Measurements from ENCODE around the gene TMEM272. TPM values are rescaled to one million over a fixed set of nuclear protein-coding genes. Genes with fewer than 3 reads are reported as not detected.

The TMEM272 gene
- total RNA-seq, 3 donors from 2014 or later = under 0.01 to 0.16 TPM; not detected in 1

- DNase-seq (ENCODE audit: low spot score in 2 of 2) = no peak
- TF ChIP-seq POLR2A (IDR thresholded peaks at IDR 0.05) = no peak
- intact Hi-C loops (cut with DNase I; ENCODE audit: low total_unique reads) = no loop called here
Measured at GRCh38 chr13:51818276-51818675, 26.7 kb downstream of the TMEM272 start.

GRCh38 chr13:51817717-51818116, 27.3 kb downstream of the TMEM272 start:
- intact Hi-C loops (cut with DNase I; ENCODE audit: low total_unique reads) = no loop called here
- TF ChIP-seq POLR2AphosphoS5 (IDR thresholded peaks at IDR 0.05) (no peak), CTCF (IDR thresholded peaks at IDR 0.05) (no peak)
- Histone ChIP-seq H3K27me3 (no peaks in the 10 kb centered on the region), H3K9me3 (no peaks in the 10 kb centered on the region), H3K27ac (no peak overlapping the region), H3K36me3 (no peaks in the 10 kb centered on the region), H3K4me3 (no peak overlapping the region), H3K4me1 (peaks cover 4 to 5% of the 10 kb centered on the region in 2 donors)
- no peak for DNase-seq (ENCODE audit: low spot score in 2 of 2)

More at GRCh38 chr13:51818276-51818675, 26.7 kb downstream of the TMEM272 start:
- no peaks in the 10 kb centered on the region for H3K36me3 ChIP-seq
- no peaks in the 10 kb centered on the region for H3K27me3 ChIP-seq
- H3K4me1 ChIP-seq = peaks cover 4 to 5% of the 10 kb centered on the region in 2 donors
- H3K27ac ChIP-seq = no peak overlapping the region
- H3K9me3 ChIP-seq = no peaks in the 10 kb centered on the region
- no peak overlapping the region for H3K4me3 ChIP-seq

GRCh38 chr13:51816604-51817249, 28.2 kb downstream of the TMEM272 start:
- no peak for DNase-seq (ENCODE audit: low spot score in 2 of 2)
- no peak overlapping the region for H3K27ac ChIP-seq
- no peaks in the 10 kb centered on the region for H3K36me3 ChIP-seq
- H3K9me3 ChIP-seq = no peaks in the 10 kb centered on the region
- intact Hi-C loops (cut with DNase I; ENCODE audit: low total_unique reads) = no loop called here
- H3K27me3 ChIP-seq = no peaks in the 10 kb centered on the region
- peaks cover 4 to 5% of the 10 kb centered on the region in 2 donors for H3K4me1 ChIP-seq
- TF ChIP-seq POLR2A (IDR thresholded peaks at IDR 0.05) (no peak), POLR2AphosphoS5 (IDR thresholded peaks at IDR 0.05) (no peak), CTCF (IDR thresholded peaks at IDR 0.05) (no peak)
- no peak overlapping the region for H3K4me3 ChIP-seq

- no peak for TF ChIP-seq POLR2AphosphoS5 (IDR thresholded peaks at IDR 0.05)
- no peak for TF ChIP-seq POLR2A (IDR thresholded peaks at IDR 0.05)
- DNase-seq (ENCODE audit: low spot score in 2 of 2) = no peak
- intact Hi-C loops (cut with DNase I; ENCODE audit: low total_unique reads) = no loop called here
- Histone ChIP-seq H3K9me3 (no peaks in the 10 kb centered on the region), H3K27ac (peak overlapping the region in 1 of 2 donors; percentile 0), H3K4me3 (peak overlapping the region in 1 of 3 donors; percentile 51), H3K27me3 (no peaks in the 10 kb centered on the region), H3K36me3 (no peaks in the 10 kb centered on the region), H3K4me1 (peaks cover 4 to 5% of the 10 kb centered on the region in 2 donors)
Measured at GRCh38 chr13:51815848-51816247, 29.1 kb downstream of the TMEM272 start.

- TF ChIP-seq POLR2AphosphoS5 (IDR thresholded peaks at IDR 0.05) (no peak), CTCF (IDR thresholded peaks at IDR 0.05) (peak; percentile 71 to 83 (median 76))
- H3K36me3 ChIP-seq = no peaks in the 10 kb centered on the region
- H3K4me1 ChIP-seq = peaks cover 4 to 5% of the 10 kb centered on the region in 2 donors
- DNase-seq (ENCODE audit: low spot score in 2 of 2) = peak in 1 of 2 donors; percentile 46
- peak overlapping the region; percentile 0 to 36 for H3K27ac ChIP-seq
- intact Hi-C loops (cut with DNase I; ENCODE audit: low total_unique reads) = no loop called here
- H3K27me3 ChIP-seq = no peaks in the 10 kb centered on the region
- H3K9me3 ChIP-seq = no peaks in the 10 kb centered on the region
- H3K4me3 ChIP-seq = peak overlapping the region in 2 of 3 donors; percentile 18 to 51
Measured at GRCh38 chr13:51814825-51815650, 29.9 kb downstream of the TMEM272 start.

- Histone ChIP-seq H3K27me3 (no peaks in the 10 kb centered on the region), H3K27ac (no peak overlapping the region), H3K4me1 (peaks cover 4 to 5% of the 10 kb centered on the region in 2 donors), H3K9me3 (no peaks in the 10 kb centered on the region), H3K36me3 (no peaks in the 10 kb centered on the region), H3K4me3 (no peak overlapping the region)
- no peak for DNase-seq (ENCODE audit: low spot score in 2 of 2)
- intact Hi-C loops (cut with DNase I; ENCODE audit: low total_unique reads) = no loop called here
- no peak for TF ChIP-seq POLR2A (IDR thresholded peaks at IDR 0.05)
- no peak for TF ChIP-seq POLR2AphosphoS5 (IDR thresholded peaks at IDR 0.05)
- no peak for TF ChIP-seq CTCF (IDR thresholded peaks at IDR 0.05)
Measured at GRCh38 chr13:51814071-51814470, 30.9 kb downstream of the TMEM272 start.

All from breast epithelium (tissue), 4 donors.